Activated CD4-positive, alpha-beta T cell treated with anti-CD3 and anti-CD28 coated beads, Interleukin-2, amount 10 ng/mL, durations not matched to agents 7 days and 5 days (primary cell): ENCODE results near the gene SMAD3. TPM values are rescaled to one million over a fixed set of nuclear protein-coding genes. Genes with fewer than 3 reads are reported as not detected.
A peak's percentile ranks its signal among the peaks of the same experiment; 100 is the strongest.

Source experiments
- CTCF ChIA-PET: fragments of 350-600 bp; sonication (Branson Sonifier 250); formaldehyde crosslinking; loops from one replicate; lab custom pipeline; 2021; ENCODE audit warnings: antibody characterized with exemption; lab: Charles Lee
- POLR2A ChIA-PET: fragments of 350-600 bp; sonication (Branson Sonifier 250); formaldehyde crosslinking; loops from one replicate; lab custom pipeline; 2021; ENCODE audit warnings: antibody characterized with exemption; lab: Charles Lee
- DNase-seq: peaks from one replicate; pipeline ENCODE4 v3.0.0-alpha.2; 2020
- H3K27ac Mint-ChIP-seq: one replicate; pipeline ENCODE4 v1.8.0; 2021; ENCODE audit warnings: mild to moderate bottlenecking, moderate library complexity, mixed read lengths
- H3K27me3 Mint-ChIP-seq: one replicate; pipeline ENCODE4 v1.8.0; 2021; ENCODE audit warnings: mixed read lengths
- H3K36me3 Mint-ChIP-seq: one replicate; pipeline ENCODE4 v1.8.0; 2021; ENCODE audit warnings: low read depth, mixed read lengths
- H3K4me1 Mint-ChIP-seq: one replicate; pipeline ENCODE4 v1.8.0; 2021; ENCODE audit warnings: mixed read lengths
- H3K4me3 Mint-ChIP-seq: one replicate; pipeline ENCODE4 v1.8.0; 2021; ENCODE audit warnings: mild to moderate bottlenecking, moderate library complexity, mixed read lengths
- H3K9me3 Mint-ChIP-seq: one replicate; pipeline ENCODE4 v1.8.0; 2021; ENCODE audit warnings: mixed read lengths
- total RNA-seq, 2 experiments: library from RNA; stranded (reverse); gene quantifications; one replicate each; pipeline ENCODE4 v1.2.3, GENCODE V29; 2021

SMAD3 gene
- total RNA-seq, 2 experiments from 2014 or later: 81.6 to 83.9 TPM

DNA sequence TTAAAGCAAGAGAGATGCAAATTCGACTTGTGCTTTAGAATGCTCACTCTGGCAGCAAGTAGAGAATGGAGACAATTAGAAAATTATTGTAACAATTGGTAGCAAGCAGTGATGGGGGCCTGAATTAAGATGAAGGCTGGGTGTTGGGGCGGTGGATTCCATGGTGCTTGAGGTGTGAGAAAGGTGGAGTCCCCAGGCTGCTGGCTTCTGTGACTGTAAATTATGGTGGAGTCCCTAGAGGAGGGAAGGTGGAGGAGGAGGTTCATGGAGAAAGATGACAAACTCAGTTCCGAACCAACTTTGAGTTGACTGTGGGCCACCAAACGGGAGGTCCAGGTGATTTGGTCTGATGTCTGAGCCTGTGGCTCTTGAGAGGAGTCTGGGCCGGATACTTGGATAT lies 10.7 kb upstream of the SMAD3 start:
- H3K27ac Mint-ChIP-seq: no peak overlapping the region
- CTCF ChIA-PET: no interaction called here
- H3K27me3 Mint-ChIP-seq: no peaks in the 10 kb centered on the region
- POLR2A ChIA-PET: interaction anchor here (0.6 kb wide), 1 partner anchor 146 kb away, joined by 5 read pairs; no protein-coding TSS in a partner anchor
- no peak for DNase-seq
- no peaks in the 10 kb centered on the region for H3K9me3 Mint-ChIP-seq
- H3K4me1 Mint-ChIP-seq: peaks cover 48% of the 10 kb centered on the region
- H3K36me3 Mint-ChIP-seq: no peaks in the 10 kb centered on the region
- no peak overlapping the region for H3K4me3 Mint-ChIP-seq

DNA sequence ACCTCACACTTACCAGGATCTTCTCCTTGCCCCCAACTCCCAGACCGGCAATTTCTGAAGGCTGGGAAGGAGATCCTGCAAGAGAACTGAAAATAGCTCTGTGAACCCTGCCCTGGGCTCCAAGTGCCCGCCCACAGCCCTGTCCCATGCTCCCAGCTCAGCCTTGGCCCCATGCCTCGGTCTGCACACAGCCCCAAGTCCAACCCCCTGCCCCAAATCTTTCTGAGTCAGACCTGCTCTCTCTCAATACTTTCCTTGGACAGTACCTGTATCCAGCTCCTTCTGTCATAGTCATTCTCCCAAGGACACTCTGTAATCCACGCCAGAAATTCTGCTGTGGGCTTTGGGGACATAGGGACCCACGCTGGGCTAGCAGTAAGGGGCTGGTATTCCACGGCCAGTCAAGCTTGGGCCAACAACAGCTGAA lies 6.3 kb upstream of the SMAD3 start:
- no peak overlapping the region for H3K27ac Mint-ChIP-seq
- peaks cover 33% of the 10 kb centered on the region for H3K4me1 Mint-ChIP-seq
- no peak overlapping the region for H3K4me3 Mint-ChIP-seq
- ChIA-PET CTCF (no interaction called here), POLR2A (no interaction called here)
- DNase-seq: no peak
- H3K9me3 Mint-ChIP-seq: no peaks in the 10 kb centered on the region
- H3K27me3 Mint-ChIP-seq: peaks cover 14% of the 10 kb centered on the region
- no peaks in the 10 kb centered on the region for H3K36me3 Mint-ChIP-seq

DNA sequence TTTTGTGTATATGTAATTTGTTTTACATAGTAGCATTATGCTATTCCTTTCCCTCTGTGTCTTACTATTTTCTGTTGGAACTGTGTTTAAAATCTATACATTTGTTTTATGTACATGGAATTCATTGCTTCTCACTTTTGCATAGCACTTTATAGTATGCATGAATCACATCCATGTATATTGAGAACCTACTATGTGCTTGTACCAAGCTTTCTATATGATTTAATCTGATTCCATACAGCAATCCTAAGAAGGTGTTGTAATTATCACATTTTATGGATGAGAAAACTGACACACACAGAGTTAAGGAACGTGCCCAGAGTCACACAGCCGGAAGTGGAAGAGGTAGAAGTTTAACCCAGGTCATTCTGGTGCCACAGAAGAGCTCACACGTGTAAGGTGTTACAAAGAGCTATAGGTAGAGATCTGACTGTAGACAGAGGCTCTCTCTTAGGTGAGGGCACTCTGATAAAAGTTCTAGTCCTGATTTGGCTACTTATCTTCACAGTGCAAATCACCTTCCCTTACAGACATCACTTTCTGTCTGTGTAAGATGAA lies 3.5 kb upstream of the SMAD3 start:
- peaks cover 26% of the 10 kb centered on the region for H3K4me1 Mint-ChIP-seq
- POLR2A ChIA-PET: interaction anchor here (0.7 kb wide), 1 partner anchor 19 kb away, joined by 3 read pairs; no protein-coding TSS in a partner anchor
- no peak overlapping the region for H3K4me3 Mint-ChIP-seq
- H3K27me3 Mint-ChIP-seq: peaks cover 15% of the 10 kb centered on the region
- no peaks in the 10 kb centered on the region for H3K9me3 Mint-ChIP-seq
- no peak for DNase-seq
- H3K36me3 Mint-ChIP-seq: peaks cover 1% of the 10 kb centered on the region
- no peak overlapping the region for H3K27ac Mint-ChIP-seq
- CTCF ChIA-PET: interaction anchor here (1.4 kb wide), 1 partner anchor 58 kb away, joined by 3 read pairs; no protein-coding TSS in a partner anchor

DNA sequence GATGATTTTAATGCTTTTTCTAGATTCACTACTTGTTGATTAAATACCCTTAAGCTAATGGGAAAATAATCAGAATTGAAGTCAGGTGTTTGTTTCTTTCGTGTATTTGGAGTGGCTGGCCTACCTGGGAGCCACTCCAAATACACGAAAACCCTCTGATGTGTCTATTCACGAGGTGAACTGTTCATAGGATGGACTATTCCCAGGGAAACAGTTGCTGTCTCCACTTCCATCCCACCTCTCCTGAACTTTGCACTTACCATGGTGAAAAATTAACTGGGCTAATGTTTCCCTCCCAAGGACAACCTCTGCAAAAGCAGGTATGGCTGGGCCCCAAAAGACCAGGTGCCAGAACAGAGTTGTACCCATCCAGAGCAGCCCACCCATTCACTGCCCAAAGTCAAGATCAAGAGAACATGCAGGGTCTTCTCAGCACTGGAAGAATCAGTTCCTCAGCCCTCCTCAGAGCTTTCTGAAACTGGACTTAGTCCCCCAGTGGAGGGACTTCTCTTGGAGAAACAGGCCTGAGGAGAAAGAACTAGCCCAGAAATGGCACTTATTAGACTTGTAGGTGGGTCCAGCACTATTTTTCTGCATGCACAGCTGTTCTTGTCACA lies 2.9 kb upstream of the SMAD3 start:
- Mint-ChIP-seq H3K4me3 (no peak overlapping the region), H3K27me3 (peaks cover 15% of the 10 kb centered on the region), H3K36me3 (peaks cover 7% of the 10 kb centered on the region), H3K4me1 (peaks cover 28% of the 10 kb centered on the region), H3K9me3 (no peaks in the 10 kb centered on the region), H3K27ac (no peak overlapping the region)
- DNase-seq: no peak
- POLR2A ChIA-PET: interaction anchor here (0.7 kb wide), 1 partner anchor 19 kb away, joined by 3 read pairs; no protein-coding TSS in a partner anchor
- CTCF ChIA-PET: interaction anchor here (1.4 to 1.6 kb wide), 2 partner anchors 15 to 58 kb away, joined by 3 to 4 read pairs; no protein-coding TSS in a partner anchor

DNA sequence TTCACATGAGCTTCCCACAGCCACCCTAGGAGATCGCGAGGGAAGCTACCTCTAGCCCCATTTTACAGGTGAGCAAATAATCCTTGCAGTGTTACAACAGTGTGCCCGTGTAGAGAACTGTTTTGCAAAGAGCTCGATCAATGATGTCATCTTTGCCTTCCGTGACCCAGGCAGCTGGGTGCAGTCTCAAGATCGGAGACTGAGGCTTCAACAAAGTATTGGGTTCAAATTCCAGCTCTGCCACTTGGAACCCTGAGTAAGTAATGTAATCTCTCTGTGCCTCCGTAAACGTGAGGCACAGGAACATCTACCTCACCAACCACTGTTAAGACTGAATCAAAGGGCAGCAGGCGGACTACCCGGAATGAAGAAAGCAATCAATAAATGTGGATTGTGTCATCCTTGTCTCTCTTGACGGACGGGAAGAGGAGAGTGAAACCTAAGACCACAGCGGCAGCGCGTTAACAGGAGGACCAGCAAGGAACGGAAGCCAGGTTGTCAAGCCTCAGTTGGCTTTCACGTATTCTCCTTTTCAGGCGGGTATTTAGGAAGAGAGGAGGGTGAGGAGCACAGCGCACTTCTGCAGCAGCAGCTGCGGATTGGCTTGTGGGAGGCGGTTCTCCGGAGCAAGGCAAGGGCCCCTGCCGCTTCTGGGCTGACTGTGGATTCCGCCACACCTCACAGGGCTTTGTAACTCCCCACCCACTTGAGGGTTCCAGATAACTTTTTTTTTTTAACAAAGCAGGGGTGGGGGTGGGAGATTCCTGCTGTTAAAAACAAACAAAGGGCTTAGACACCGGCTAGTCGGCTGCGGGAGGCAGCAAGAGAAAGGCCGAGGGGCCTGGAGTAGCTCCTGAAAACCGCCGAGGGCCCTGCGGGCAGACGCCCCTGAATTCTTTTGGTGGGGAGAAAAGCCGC lies 1.5 kb upstream of the SMAD3 start:
- H3K36me3 Mint-ChIP-seq: peaks cover 20% of the 10 kb centered on the region
- DNase-seq: peak; percentile 10
- H3K27me3 Mint-ChIP-seq: peaks cover 15% of the 10 kb centered on the region
- CTCF ChIA-PET: interaction anchor here (0.8 to 1.7 kb wide), 7 partner anchors 16 to 55 kb away, joined by 3 to 7 read pairs (median 4); no protein-coding TSS in a partner anchor
- peak overlapping the region; percentile 54 for H3K4me3 Mint-ChIP-seq
- POLR2A ChIA-PET: interaction anchor here (0.6 kb wide), 1 partner anchor 33 kb away, joined by 4 read pairs; no protein-coding TSS in a partner anchor
- H3K27ac Mint-ChIP-seq: peak overlapping the region; percentile 9
- H3K9me3 Mint-ChIP-seq: no peaks in the 10 kb centered on the region
- peaks cover 43% of the 10 kb centered on the region for H3K4me1 Mint-ChIP-seq

DNA sequence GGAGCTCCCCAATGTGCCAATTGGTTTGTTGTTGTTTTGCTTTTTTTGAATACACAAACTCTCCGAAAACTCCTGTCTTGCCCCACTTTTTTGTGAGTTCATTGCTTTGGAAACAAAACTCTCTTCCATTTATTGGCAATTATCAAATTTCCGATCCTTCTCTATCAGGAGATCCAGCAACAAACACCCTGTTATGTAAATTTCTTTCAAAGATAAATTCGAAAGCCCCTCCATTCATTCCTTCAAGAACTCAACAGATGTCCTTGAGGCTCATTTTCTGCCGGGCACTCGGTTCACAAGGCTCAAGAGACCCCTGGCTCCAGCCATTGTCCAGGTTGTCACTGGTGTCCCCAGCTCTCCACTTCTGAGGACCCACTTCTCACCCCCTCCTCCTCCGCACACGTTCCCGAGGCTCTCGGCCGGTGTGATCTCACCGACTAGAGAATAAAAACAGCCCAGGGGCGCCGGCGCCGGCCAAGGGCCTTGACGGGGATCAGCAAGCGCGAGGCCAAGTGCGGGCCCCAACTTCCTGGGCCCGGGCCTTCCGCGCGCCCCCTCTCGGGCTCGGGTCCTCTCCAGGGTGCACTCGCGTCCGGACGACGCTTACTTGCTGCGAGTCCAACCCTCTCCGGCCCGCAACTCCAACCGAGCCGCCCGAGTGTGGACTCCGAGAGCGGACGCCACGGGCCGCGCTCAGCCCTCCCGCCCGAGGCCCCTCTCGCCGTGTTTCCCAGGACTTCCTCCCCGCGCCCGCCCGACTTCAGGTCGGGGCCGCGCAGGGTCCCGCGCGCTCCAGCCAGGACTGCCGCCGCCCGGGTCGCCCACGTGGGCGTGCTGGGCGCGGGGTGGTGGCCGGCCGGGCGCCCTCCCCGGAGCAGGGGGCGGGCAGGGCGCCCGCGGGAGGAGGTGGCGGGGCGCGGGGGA lies 533 bp upstream of the SMAD3 start:
- Mint-ChIP-seq H3K36me3 (peaks cover 27% of the 10 kb centered on the region), H3K9me3 (no peaks in the 10 kb centered on the region), H3K27me3 (peaks cover 15% of the 10 kb centered on the region), H3K27ac (peak overlapping the region; percentile 2), H3K4me3 (peak overlapping the region; percentile 71), H3K4me1 (peaks cover 49% of the 10 kb centered on the region)
- peak; percentile 38 for DNase-seq
- ChIA-PET POLR2A (interaction anchor here (0.6 to 0.7 kb wide), 2 partner anchors 32 to 53 kb away, joined by 3 to 4 read pairs; no protein-coding TSS in a partner anchor), CTCF (interaction anchor here (0.6 to 1.7 kb wide), 6 partner anchors 16 to 54 kb away, joined by 3 to 7 read pairs (median 4); no protein-coding TSS in a partner anchor)

DNA sequence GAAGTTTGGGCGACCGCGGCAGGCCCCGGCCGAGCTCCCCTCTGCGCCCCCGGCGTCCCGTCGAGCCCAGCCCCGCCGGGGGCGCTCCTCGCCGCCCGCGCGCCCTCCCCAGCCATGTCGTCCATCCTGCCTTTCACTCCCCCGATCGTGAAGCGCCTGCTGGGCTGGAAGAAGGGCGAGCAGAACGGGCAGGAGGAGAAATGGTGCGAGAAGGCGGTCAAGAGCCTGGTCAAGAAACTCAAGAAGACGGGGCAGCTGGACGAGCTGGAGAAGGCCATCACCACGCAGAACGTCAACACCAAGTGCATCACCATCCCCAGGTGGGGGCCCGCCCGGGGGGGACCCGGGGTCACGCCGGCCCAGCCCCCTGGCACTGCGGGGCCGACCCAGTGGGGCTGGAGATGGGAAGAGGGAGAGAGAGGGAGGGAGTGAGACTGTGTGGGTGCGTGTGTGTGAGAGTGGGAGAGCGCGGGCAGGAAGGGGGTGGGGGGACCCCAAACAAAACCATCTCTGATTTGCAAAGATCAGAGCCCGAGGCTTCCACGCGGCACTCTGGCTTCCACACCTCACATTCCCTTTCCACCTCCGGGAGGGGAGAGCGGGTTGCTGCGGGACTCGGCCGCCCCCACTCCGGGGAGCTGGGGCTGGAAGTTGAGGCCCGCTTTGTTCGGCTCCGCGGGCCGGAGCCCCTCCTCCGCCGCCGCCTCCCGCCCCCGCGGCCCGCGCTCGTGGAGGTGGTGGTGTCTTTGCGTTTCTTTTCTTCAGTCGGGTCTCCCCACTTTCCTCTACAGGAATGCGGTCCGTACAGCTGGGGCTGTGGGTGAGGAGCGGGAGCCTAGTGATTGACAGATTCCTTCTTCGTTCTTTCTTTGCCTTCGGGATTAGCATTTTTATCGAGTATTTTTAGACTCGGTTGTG lies 898 bp downstream of the SMAD3 start:
- Mint-ChIP-seq H3K4me3 (peak overlapping the region; percentile 98), H3K27ac (peak overlapping the region; percentile 89), H3K36me3 (peaks cover 41% of the 10 kb centered on the region), H3K4me1 (peaks cover 61% of the 10 kb centered on the region), H3K27me3 (peaks cover 13% of the 10 kb centered on the region), H3K9me3 (no peaks in the 10 kb centered on the region)
- DNase-seq: peak; percentile 18
- CTCF ChIA-PET: interaction anchor here (0.6 to 1.2 kb wide), 2 partner anchors 44 to 75 kb away, joined by 3 read pairs; no protein-coding TSS in a partner anchor
- POLR2A ChIA-PET: interaction anchor here (0.6 kb wide), 1 partner anchor 69 kb away, joined by 3 read pairs; no protein-coding TSS in a partner anchor

DNA sequence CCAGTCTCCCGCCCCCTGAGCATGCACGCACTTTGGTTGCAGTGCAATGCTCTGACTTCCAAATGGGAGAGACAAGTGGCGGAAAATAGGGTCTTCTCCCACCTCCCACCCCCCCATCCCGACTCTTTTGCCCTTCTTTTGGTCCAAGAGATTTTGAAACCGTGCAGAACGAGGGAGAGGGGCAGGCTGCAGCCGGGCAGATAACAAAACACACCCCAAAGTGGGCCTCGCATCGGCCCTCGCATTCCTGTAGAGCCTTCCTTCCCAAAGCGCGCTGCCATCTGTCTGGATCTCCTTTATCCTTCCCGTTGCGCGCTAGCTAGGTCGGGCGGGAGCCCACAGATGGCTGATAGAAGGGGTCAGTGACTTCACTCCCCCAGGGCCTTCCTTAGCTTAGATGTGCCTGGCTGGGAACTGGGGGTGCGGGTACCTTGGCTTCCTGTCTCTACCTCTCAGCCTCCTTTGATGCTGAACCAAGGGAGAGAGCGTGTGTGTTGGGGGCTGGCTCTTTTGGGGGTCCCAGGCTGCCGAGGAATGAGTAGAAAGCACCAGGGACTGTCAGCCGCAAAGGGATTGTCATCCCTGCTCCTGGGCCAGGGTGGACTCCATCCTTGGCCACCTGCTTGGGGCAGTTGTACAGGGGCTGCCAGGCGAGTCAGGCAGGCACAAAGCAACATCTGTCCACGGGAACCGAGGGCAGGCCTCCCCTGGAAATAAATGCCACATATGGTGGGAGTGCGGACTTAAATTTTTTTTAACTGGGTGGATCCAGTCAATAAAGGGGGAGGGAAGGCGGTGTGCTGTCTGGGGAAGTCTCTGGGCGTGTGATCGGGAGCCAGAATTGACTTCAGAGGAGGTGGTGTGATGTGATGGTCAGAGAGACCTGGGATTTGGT lies 1.8 kb downstream of the SMAD3 start:
- Mint-ChIP-seq H3K27ac (peak overlapping the region; percentile 89), H3K9me3 (no peaks in the 10 kb centered on the region), H3K27me3 (peaks cover 13% of the 10 kb centered on the region), H3K4me3 (peak overlapping the region; percentile 98), H3K36me3 (peaks cover 44% of the 10 kb centered on the region), H3K4me1 (peaks cover 60% of the 10 kb centered on the region)
- ChIA-PET POLR2A (no interaction called here), CTCF (interaction anchor here (0.6 to 1.4 kb wide), 4 partner anchors 15 to 74 kb away, joined by 3 read pairs; no protein-coding TSS in a partner anchor)
- peak; percentile 13 for DNase-seq

DNA sequence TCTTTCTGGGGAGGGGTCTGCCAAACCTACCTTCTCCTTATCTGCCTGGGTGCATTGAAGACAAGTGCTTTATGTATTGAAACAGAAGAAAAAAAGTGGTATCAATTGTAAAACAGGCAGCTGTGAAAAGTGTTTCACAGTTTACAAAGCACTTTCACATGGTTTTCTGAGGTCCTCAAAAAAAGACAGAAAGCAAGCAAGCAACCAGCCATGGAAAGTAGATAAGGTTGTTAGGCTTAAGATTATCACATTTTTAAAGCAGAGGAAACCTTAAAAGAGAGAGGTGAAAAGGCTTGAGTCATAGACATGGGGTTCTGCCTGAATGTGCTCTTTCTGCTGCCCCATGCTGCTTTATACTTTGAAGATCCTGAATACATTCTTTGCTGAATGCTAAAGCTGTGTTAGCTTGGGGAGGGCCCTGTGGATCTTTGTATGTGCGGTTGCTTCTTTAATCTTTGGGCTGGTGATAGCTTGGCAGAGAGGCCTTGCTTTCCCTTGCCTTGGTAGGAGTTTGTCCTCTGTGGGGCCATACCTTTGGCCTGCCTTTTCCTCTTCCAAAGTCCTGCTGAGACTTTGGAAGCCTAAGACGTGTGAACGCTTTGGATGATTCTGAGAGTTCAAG lies 2.6 kb downstream of the SMAD3 start:
- no peaks in the 10 kb centered on the region for H3K9me3 Mint-ChIP-seq
- DNase-seq: peak; percentile 20

More for the DNA sequence above, 2.6 kb downstream of the SMAD3 start:
- Mint-ChIP-seq H3K36me3 (peaks cover 51% of the 10 kb centered on the region), H3K4me1 (peaks cover 66% of the 10 kb centered on the region), H3K27me3 (peaks cover 10% of the 10 kb centered on the region), H3K4me3 (peak overlapping the region; percentile 98), H3K27ac (peak overlapping the region; percentile 89)
- POLR2A ChIA-PET: interaction anchor here (1.6 kb wide), 1 partner anchor 34 kb away, joined by 5 read pairs; no protein-coding TSS in a partner anchor
- CTCF ChIA-PET: interaction anchor here (1.2 to 1.4 kb wide), 4 partner anchors 14 to 186 kb away, joined by 3 read pairs; partner anchors contain the start of genes AAGAB and IQCH
